HG03558 (cell line): Measurements from ENCODE around the gene SIAH2.

ENCODE experiments used
- ATAC-seq: cut with Tn5 transposase; IDR thresholded peaks from one replicate; pipeline ENCODE4 v1.9.1; 2021; ENCODE audit warnings: moderate number of reproducible peaks; ENCODE audit not compliant: unreplicated experiment; ENCODE audit errors: extremely low read depth

Gene SIAH2

GRCh38 chr3:150691414-150692040, 71.4 kb downstream of the SIAH2 start:
- ATAC-seq, result no peak
